Measurements from ENCODE around the gene RFX8.
"Not testable (repeated sequence)": the region's sequence is repeated elsewhere in the genome, so short reads cannot be mapped to it uniquely, and the experiment has no call there.

Gene RFX8

GRCh38 chr2:101474731-101475384, at the start of gene RFX8:
Gene RFX8 (minus strand): TSS chr2:101475112. CDS start chr2:101466848, 8,264 bp downstream.
- DNase-seq = peak; percentile 37

- no peak for DNase-seq
These were observed 46.6 kb upstream of the RFX8 start for GRCh38 chr2:101521487-101521886.

- no peak for DNase-seq
These were observed 45.3 kb upstream of the RFX8 start for GRCh38 chr2:101520246-101520645.

- DNase-seq = no peak
These were observed 43.9 kb upstream of the RFX8 start for GRCh38 chr2:101518578-101519492.

GRCh38 chr2:101517758-101518271, 42.9 kb upstream of the RFX8 start:
- DNase-seq = no peak

- no peak for DNase-seq
These were observed 42.1 kb upstream of the RFX8 start for GRCh38 chr2:101516823-101517690.

GRCh38 chr2:101516349-101516748, 41.4 kb upstream of the RFX8 start:
- no peak for DNase-seq

GRCh38 chr2:101515477-101515876, 40.6 kb upstream of the RFX8 start:
- DNase-seq = no peak

GRCh38 chr2:101512993-101513392, 38.1 kb upstream of the RFX8 start:
- no peak for DNase-seq

- no peak for DNase-seq
These were observed 36.5 kb upstream of the RFX8 start for GRCh38 chr2:101511381-101511780.

- no peak for DNase-seq
These were observed 34.8 kb upstream of the RFX8 start for GRCh38 chr2:101509499-101510284.

GRCh38 chr2:101508636-101509035, 33.7 kb upstream of the RFX8 start:
- DNase-seq = no peak

- not testable (repeated sequence) for DNase-seq
These were observed 30.4 kb upstream of the RFX8 start for GRCh38 chr2:101505276-101505675.

- not testable (repeated sequence) for DNase-seq
These were observed 29.8 kb upstream of the RFX8 start for GRCh38 chr2:101504744-101505143.

GRCh38 chr2:101502095-101502494, 27.2 kb upstream of the RFX8 start:
- no peak for DNase-seq

GRCh38 chr2:101501443-101501842, 26.5 kb upstream of the RFX8 start:
- DNase-seq = no peak

- DNase-seq = no peak
These were observed 25.9 kb upstream of the RFX8 start for GRCh38 chr2:101500860-101501259.

GRCh38 chr2:101500180-101500579, 25.3 kb upstream of the RFX8 start:
- no peak for DNase-seq

- no peak for DNase-seq
These were observed 21.4 kb upstream of the RFX8 start for GRCh38 chr2:101496279-101496678.

- no peak for DNase-seq
These were observed 18.1 kb upstream of the RFX8 start for GRCh38 chr2:101492936-101493473.

- DNase-seq = no peak
These were observed 12.1 kb upstream of the RFX8 start for GRCh38 chr2:101486994-101487393.

GRCh38 chr2:101486258-101486701, 11.4 kb upstream of the RFX8 start:
- no peak for DNase-seq

Measured in activated gamma-delta T cell treated with Interleukin-2 at 50 U/mL for 16 hours (primary cell).